IMR-90 (cell line): Measurements from ENCODE around the gene OR9Q2.

Experiments used
- CEBPB ChIP-seq: IDR thresholded peaks from 2 replicates; pipeline ENCODE4 v1.6.1; 2012; ENCODE audit warnings: low read depth, low read length, improper control_type of control experiment
- CHD1 ChIP-seq: IDR thresholded peaks from 2 replicates; pipeline ENCODE4 v1.6.1; 2012; ENCODE audit warnings: low read depth, low read length, improper control_type of control experiment
- CTCF ChIP-seq: conservative IDR thresholded peaks from 2 replicates; pipeline ENCODE4 v1.5.1; 2012; ENCODE audit warnings: mild to moderate bottlenecking, low read depth, low read length, improper control_type of control experiment
- ELK1 ChIP-seq: fragments of 150-350 bp; IDR thresholded peaks from 2 replicates; pipeline ENCODE4 v1.6.1; 2016; ENCODE audit warnings: low read depth, mild to moderate bottlenecking, low read length, moderate library complexity, borderline replicate concordance
- FOS ChIP-seq: fragments of 150-350 bp; IDR thresholded peaks from 2 replicates; pipeline ENCODE4 v1.6.1; 2016; ENCODE audit warnings: low read depth, low read length
- MAFK ChIP-seq: IDR thresholded peaks from 2 replicates; pipeline ENCODE4 v1.6.1; 2012; ENCODE audit warnings: low read depth, low read length, improper control_type of control experiment
- MXI1 ChIP-seq: IDR thresholded peaks from 2 replicates; pipeline ENCODE4 v1.6.1; 2012; ENCODE audit warnings: low read depth, mild to moderate bottlenecking, low read length, moderate library complexity, borderline replicate concordance
- NFE2L2 ChIP-seq: fragments of 150-350 bp; IDR thresholded peaks from 2 replicates; pipeline ENCODE4 v1.6.1; 2016; ENCODE audit warnings: low read depth, mild to moderate bottlenecking, low read length
- POLR2A ChIP-seq: IDR thresholded peaks from 2 replicates; pipeline ENCODE4 v1.6.1; 2012; ENCODE audit warnings: mild to moderate bottlenecking, low read depth, low read length
- RAD21 ChIP-seq: IDR thresholded peaks from 2 replicates; pipeline ENCODE4 v1.6.1; 2012; ENCODE audit warnings: low read length, improper control_type of control experiment
- RCOR1 ChIP-seq: IDR thresholded peaks from 2 replicates; pipeline ENCODE4 v1.6.1; 2012; ENCODE audit warnings: mild to moderate bottlenecking, low read length, improper control_type of control experiment; ENCODE audit not compliant: insufficient replicate concordance
- SMC3 ChIP-seq: fragments of 150-350 bp; IDR thresholded peaks from 2 replicates; pipeline ENCODE4 v1.6.1; 2016; ENCODE audit warnings: low read depth, mild to moderate bottlenecking, antibody characterized with exemption, low read length, moderate library complexity
- USF2 ChIP-seq: fragments of 150-350 bp; IDR thresholded peaks from 2 replicates; pipeline ENCODE4 v1.6.1; 2017; ENCODE audit warnings: mild to moderate bottlenecking, antibody characterized with exemption, low read length, low read depth

GRCh38 chr11:58222721-58223120, 33.9 kb downstream of the OR9Q2 start:
- no peak for TF ChIP-seq CTCF
- no peak for TF ChIP-seq POLR2A
- no peak for TF ChIP-seq MXI1
- TF ChIP-seq CEBPB, result no peak
- no peak for TF ChIP-seq SMC3
- no peak for TF ChIP-seq FOS
- TF ChIP-seq MAFK, result no peak
- no peak for TF ChIP-seq RAD21
- no peak for TF ChIP-seq RCOR1
- no peak for TF ChIP-seq CHD1
- TF ChIP-seq ELK1, result no peak
- TF ChIP-seq NFE2L2, result no peak
- TF ChIP-seq USF2, result no peak
